GDM1 (cell line): ENCODE measurements around the gene OR56B4.
"Not testable (repeated sequence)": the region's sequence is repeated elsewhere in the genome, so short reads cannot be mapped to it uniquely, and the experiment has no call there.

ENCODE experiments used
- DNase-seq: peaks from one replicate; lab custom pipeline; 2025; lab: John Stamatoyannopoulos, UW

The OR56B4 gene

GRCh38 chr11:6107384-6107783 is at the start of gene OR56B4:
Gene OR56B4, plus strand, starts transcription at chr11:6107684. Its CDS starts 95 bp downstream, at chr11:6107779.
- DNase-seq: not testable (repeated sequence)

DNA sequence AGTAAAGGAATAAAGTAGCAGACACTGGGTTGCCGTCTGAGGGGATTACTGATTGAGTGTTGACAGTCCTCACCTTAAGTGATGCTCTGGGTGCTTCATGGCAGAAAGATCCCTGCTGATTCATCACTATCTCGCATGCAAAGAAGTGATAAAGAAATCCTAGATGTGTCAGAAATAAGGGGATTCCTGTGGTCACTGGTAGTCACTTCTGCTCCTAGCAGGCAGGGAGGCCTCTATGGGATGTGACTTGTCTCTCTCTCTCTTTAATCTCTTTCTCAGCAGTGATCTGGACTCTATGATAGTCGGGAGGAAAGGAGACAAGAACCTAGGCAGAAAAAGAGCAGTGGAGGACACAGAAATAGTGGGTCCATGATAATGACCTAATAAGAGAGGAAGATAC is 46.0 kb upstream of the OR56B4 start:
- DNase-seq: no peak

- no peak for DNase-seq
Observed at GRCh38 chr11:6062691-6063358, 44.7 kb upstream of the OR56B4 start.

GRCh38 chr11:6067502-6067901 is 40.0 kb upstream of the OR56B4 start:
- no peak for DNase-seq

- not testable (repeated sequence) for DNase-seq
Observed at GRCh38 chr11:6076443-6076842, 31.0 kb upstream of the OR56B4 start.

DNA sequence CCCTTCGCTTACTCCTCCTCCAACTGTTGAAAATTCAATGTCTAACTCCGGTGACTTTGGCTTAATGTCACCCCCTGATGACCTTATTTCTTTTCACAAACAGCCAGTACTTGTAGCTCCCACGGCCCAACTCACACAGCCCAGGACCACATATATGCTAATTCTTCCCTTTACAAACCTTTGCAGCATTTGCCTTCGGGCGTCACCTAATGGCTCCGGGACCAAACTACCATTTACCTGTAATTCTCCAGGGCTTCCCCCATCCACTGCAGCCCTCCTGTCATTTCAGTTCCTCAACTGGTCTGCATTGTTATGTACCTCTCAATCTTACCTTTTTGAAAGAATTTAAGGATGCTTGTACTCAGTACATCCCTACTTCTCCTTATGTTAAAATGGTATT is 29.8 kb upstream of the OR56B4 start:
- no peak for DNase-seq

GRCh38 chr11:6079463-6079862 is 28.0 kb upstream of the OR56B4 start:
- no peak for DNase-seq

DNA sequence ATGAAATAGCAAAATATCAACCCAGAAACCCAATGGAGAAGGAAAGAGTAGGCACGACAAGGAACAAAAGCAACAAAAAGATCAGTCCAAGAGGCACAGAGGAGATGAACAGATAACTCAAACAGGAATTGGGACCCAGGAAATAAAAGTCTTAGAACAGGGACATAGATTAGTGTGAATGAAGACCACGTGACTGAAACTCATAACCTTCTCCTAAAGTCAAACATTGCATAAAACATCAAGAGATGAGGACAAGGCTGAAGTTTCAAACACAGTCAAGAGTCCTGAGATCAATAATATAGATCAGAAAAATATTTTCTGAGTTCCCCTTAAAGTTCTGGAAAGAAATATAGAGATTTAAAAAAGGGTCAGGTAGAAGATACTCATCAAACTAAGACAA is 24.4 kb upstream of the OR56B4 start:
- no peak for DNase-seq

DNA sequence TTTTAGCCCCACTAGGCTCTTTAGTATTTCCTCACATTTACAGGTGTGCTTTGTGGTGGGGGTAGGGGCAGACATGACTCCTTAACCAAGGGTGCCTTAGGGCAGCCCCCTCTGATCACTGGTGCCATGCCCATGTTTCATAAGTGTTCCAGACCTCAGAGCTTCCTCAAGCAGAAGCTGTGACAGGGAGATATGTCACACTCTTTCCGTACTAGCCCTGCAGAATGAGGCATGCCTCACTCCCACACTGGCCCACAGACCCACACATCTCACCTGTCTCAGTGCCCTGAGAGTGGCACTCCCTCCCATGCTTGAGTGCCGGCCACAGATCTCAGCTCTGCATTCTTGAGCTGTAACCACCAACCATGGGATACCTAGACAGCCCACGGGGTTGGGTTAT is 22.9 kb upstream of the OR56B4 start:
- no peak for DNase-seq

DNA sequence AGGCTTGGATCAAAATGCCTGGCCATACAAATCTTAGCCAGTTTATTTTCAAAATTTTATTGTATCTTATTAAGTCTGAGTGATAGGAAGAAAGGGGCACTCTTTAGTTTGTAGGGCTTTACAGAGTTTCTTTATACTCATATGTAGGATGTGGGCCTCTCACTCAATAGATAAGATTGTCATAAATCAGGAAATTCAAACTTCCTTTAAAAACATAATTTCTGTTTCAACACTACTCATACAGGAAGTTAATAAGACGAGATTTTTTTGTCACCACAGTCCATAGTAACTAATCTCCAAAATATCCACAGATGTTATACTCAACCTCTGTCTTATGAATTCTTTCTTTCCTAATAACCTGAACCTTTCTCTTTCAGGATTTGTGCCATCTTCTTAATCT is 13.3 kb upstream of the OR56B4 start:
- DNase-seq: no peak

GRCh38 chr11:6095798-6096197 is 11.7 kb upstream of the OR56B4 start:
- no peak for DNase-seq

DNA sequence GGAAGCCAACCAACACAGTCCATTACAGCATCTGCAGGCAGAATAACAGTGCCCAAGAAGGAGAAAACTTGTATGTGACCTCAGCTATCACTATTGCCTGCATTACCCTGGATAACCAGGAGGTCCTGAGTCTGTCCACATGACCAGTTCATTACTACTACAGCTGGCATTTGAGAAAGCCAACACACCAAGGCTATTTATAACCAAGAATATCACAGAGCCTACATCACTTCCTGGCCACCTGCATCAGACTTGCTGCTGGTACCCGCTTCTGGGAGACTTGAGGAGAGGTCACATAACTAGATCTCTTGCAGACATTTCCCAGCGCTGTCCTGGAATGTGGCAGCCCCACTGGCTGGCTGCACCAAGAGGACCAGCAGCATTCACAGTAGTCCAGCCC is 11.1 kb upstream of the OR56B4 start:
- no peak for DNase-seq

GRCh38 chr11:6099577-6099976 is 7.9 kb upstream of the OR56B4 start:
- DNase-seq: no peak

- no peak for DNase-seq
Observed at GRCh38 chr11:6110011-6110410, 2.5 kb downstream of the OR56B4 start.

GRCh38 chr11:6111673-6112072 is 4.2 kb downstream of the OR56B4 start:
- no peak for DNase-seq

DNA sequence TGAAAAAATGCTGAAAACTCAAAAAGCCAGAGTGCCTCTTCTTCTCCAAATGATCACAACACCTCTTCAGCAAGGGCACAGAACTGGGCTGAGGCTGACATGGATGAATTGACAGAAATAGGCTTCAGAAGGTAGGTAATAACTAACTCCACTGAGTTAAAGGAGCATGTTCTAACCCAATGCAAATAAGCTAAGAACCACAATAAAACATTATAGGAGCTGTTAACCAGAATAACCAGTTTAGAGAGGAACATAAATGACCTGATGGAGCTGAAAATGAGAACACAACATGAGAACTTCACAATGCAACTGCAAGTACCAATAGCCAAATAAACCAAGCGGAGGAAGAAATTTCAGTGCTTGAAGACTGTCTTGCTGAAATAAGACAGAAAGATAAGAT is 9.2 kb downstream of the OR56B4 start:
- no peak for DNase-seq

DNA sequence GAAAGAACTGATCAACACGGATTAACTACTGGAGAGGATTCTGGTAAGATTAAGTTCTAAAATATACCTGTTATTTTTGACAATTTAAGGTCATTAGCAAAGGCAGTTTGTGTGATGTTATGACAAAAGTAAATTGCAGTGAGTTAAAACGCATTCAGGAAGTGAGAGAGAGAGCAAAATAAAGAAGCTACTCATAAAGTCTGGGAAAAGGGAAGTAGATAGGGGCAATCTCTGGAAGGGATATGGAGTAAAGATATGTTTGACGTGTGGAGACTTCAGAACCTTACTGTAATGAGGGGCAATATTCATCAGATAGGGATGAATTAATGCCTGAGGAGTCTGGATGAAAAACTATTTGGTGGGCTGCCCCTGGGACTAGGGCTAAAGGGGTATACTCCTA is 16.8 kb downstream of the OR56B4 start:
- no peak for DNase-seq

GRCh38 chr11:6127881-6128280 is 20.4 kb downstream of the OR56B4 start:
- no peak for DNase-seq

GRCh38 chr11:6129011-6129410 is 21.5 kb downstream of the OR56B4 start:
- no peak for DNase-seq

- no peak for DNase-seq
Observed at GRCh38 chr11:6129635-6130034, 22.2 kb downstream of the OR56B4 start.

DNA sequence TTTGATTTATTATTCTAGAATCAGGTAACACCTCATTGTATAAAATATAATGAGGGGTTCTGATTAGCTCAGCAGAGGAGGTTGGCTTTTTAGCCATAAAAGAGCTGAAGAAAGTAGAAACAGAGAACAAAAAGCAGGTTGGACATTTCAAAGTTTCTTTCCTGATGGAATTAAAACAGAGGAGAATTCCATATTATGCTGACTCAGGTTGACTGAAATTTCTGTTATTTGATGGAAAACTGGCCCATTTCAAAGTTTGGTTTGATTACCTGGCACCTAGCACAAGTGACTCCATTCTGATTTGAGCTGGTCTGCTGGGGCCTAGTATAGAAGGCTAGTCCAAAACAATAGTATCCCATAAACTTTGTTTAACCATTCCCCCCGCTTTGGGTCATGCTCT is 24.9 kb downstream of the OR56B4 start:
- no peak for DNase-seq

DNA sequence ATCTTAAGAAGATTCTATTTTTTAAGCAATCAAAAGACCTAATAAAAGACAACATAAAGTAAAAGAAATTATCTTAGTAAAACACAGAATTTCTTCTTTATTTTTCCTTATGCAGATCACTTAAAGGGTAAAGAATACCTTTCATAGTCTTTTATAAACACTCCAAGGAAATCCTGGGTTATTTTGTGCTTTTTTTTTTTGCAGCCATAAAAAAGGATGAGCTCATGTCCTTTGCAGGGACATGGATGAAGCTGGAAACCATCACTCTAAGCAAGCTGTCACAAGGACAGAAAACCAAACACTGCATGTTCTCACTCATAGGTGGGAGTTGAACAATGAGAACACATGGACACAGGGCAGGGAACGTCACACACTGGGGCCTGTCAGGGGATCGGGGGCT is 28.5 kb downstream of the OR56B4 start:
- DNase-seq: not testable (repeated sequence)

- DNase-seq: no peak
Observed at GRCh38 chr11:6142936-6143335, 35.5 kb downstream of the OR56B4 start.

DNA sequence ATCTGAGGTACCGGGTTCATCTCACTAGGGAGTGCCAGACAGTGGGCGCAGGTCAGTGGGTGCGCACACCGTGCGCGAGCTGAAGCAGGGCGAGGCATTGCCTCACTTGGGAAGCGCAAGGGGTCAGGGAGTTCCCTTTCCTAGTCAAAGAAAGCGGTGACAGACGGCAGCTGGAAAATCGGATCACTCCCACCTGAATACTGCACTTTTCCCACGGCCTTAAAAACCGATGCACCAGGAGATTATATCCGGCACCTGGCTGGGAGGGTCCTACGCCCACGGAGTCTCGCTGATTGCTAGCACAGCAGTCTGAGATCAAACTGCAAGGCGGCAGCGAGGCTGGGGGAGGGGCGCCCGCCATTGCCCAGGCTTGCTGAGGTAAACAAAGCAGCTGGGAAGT is 36.3 kb downstream of the OR56B4 start:
- DNase-seq: not testable (repeated sequence)

DNA sequence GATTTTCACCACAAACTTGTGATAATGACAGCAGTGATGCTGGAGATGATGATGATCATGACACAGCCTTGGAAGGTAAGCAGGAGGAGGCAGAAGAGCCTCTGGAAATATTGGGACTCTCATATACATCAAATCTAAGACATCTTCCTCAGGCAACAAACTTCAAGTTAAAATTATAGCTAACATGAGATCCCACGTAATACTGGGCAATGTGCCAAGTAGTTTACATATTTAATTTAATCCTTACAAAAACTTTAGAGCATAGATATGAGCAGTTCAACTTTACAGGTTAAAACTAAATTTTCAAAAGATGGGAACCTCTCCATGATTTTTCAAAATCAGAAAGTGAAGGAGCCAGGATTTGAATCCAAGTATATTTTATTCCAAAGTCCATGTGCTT is 43.6 kb downstream of the OR56B4 start:
- DNase-seq: no peak
